ENCODE measurements around the gene GCDH.
"Not testable (repeated sequence)": the region's sequence is repeated elsewhere in the genome, so short reads cannot be mapped to it uniquely, and the experiment has no call there.

The GCDH gene

GRCh38 chr19:12907166-12907565, 16.2 kb downstream of the GCDH start:
- DNase-seq (ENCODE audit: low spot score), result no peak

- DNase-seq (ENCODE audit: low spot score), result no peak
Measured at GRCh38 chr19:12912571-12912970, 21.6 kb downstream of the GCDH start.

- DNase-seq (ENCODE audit: low spot score), result peak; percentile 33
Measured at GRCh38 chr19:12913011-12913561, 22.1 kb downstream of the GCDH start.

GRCh38 chr19:12913851-12914690, 23.1 kb downstream of the GCDH start:
- no peak for DNase-seq (ENCODE audit: low spot score)

DNA sequence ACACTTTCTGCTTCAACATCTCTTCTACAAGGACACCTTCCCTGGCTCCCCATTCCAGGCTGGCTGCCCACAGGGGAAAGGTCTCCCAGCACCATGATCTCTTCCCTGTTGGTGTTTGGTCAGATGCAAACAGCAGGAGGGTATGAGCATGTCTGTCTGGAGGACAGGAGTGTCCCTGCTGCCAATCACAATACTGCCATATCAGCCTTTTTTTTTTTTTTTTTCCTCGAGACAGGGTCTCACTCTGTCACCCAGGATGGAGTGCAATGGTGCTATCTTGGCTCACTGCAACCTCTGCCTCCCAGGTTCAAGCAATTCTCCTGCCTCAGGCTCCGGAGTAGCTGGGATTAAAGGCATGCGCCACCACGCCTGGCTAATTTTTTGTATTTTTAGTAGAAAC, 24.9 kb downstream of the GCDH start:
- not testable (repeated sequence) for DNase-seq (ENCODE audit: low spot score)

- DNase-seq (ENCODE audit: low spot score), result no peak
Measured at GRCh38 chr19:12918253-12918652, 27.3 kb downstream of the GCDH start.

DNA sequence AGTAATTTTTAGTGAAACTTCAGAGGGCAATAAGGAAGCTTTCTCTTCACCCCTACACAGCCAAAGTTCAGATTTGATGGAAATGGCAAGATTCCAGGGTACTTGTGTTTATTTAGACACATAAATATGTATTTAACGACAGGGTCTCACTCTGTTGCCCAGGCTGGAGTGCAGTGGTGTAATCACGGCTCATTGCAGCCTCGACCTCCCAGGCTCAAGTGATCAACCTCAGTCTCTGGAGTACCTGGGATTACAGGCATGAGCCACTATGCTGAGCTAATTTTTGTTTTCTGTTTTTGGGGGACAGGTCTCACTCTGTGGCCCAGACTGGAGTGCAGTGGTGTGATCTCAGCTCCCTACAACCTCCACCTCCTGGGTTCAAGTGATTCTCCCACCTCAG, 30.1 kb downstream of the GCDH start:
- DNase-seq (ENCODE audit: low spot score), result no peak

DNA sequence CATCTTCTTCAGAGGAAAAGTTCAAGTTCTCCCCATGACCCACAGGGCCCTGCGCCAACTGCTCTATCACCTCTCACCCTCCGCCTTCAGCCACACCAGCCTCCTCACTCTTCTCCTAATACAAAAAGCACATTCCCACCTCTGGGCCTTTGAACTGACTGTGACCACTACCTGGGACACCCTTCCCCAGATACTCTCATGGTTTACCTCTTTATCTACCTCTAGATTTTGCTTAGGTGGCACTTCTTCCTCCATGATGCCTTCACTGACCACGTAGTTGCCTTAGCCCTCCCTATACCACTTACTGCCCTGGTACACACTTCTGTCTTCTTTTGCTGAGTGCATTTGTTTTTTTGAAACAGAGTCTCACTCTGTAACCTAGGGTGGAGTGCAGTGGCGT, 32.0 kb downstream of the GCDH start:
- no peak for DNase-seq (ENCODE audit: low spot score)

DNA sequence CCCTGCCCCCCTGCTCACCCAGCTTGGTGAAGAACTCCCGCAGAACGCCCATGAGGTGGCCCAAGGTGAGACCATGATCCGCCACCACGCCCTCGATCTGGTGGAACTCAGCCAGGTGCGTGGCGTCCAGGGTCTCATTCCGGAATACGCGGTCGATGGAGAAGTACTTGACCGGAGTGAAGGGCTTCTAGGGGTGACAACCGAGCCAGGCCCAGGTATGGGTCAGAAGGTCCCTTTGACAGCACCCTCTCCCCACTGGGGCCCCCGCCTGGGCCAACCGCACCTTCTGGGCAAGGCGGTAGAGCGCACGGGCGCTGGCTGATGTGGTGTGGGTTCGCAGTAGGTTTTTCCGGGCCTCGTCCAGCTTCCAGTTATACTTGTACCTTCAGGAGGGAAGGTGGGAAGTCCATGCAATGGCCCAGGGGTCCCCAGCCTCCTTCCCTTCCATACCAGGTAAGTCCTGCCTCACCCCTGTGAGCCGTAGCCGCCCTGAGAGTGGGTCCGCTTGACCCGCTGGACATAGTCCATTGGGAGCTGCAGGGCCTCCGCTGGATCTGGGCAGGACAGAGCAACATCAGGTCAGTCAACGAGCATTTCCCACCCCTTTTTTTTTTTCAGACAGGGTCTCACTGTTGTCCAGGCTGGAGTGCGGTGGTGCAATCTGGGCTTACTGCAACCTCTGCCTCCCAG, 33.8 kb downstream of the GCDH start:
- no peak for DNase-seq (ENCODE audit: low spot score)

- DNase-seq (ENCODE audit: low spot score), result no peak
Measured at GRCh38 chr19:12930002-12930645, 39.2 kb downstream of the GCDH start.

- no peak for DNase-seq (ENCODE audit: low spot score)
Measured at GRCh38 chr19:12932392-12933286, 41.7 kb downstream of the GCDH start.

GRCh38 chr19:12933287-12934072, 42.5 kb downstream of the GCDH start, which contains the start of gene FARSA:
FARSA (minus strand) TSS chr19:12933711; CDS start chr19:12933696, 15 bp downstream.
- DNase-seq (ENCODE audit: low spot score), result peak; percentile 93

DNA sequence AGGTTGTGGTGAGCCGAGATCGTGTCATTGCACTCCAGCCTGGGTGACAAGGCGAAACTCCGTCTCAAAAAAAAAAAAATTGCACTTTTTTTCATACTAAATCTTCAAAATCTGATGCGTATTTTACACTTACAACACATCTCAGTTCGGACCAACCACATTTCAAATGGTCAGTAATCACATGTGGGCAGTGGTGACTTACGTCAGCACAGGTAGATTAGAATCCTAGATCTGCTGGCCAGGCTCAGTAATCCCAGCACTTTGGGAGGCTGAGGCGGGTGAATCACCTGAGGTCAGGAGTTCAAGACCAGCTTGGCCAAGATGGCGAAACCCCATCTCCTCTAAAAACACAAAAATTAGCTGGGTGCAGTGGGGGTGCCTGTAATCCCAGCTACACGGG, 44.1 kb downstream of the GCDH start:
- no peak for DNase-seq (ENCODE audit: low spot score)

DNA sequence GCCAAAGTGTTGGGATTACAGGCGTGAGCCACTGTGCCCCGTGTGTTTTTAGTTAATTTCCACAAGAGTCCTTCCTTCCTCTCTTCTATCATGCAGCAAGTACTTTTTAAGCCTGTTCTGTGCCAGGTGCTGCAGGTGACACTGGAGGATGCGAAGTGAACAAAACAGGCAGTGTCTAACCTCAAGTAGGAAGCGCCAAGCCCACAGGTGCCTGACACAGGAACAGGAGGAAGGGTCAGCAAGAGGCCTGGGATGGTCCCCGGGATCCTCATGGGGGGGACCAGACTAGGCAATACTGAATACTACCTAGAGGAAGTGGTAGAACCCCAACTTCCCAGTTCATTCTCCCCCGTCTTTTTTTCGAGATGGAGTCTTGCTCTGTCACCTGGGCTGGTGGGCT, 45.6 kb downstream of the GCDH start:
- no peak for DNase-seq (ENCODE audit: low spot score)

DNA sequence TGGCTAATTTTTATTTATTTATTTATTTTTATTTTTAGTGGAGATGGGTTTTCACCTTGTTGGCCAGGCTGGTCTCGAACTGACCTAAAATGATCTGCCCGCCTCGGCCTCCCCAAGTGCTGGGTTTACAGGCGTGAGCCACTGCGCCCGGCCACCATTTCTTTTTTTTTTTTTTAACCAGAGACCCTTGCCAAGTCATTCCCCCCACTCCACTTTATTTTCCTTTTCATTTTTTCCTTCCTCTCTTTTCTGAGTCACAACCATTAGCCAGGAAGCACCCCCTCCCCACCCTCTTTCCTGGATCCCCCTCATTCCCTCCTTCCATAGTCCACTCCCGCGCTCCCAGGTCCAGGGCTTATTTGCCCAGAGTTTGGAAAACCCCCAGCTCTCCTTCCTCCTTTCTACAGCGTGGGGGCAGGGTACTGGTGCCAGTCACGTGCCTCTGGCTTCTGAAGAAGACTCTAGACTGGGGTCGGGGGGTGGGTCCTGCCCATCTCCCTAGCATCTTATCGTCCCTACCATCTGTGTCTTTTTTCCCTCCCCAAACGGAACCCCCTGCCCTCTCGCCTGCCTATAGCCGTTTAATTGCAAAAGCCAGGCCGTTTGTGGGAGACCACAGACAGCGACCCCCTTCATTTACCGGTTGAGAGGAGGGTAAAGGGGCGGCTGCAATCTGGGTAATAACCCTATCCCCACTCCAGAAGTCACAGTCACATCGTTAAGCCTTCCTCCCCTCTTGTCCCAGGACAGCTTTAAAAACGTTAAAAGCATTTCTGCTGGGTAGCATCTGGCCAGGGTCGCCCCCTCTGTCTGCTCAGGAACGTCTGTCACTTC, 46.4 kb downstream of the GCDH start:
- no peak for DNase-seq (ENCODE audit: low spot score)

- peak; percentile 99 for DNase-seq (ENCODE audit: low spot score)
Measured at GRCh38 chr19:12937927-12938778, 47.2 kb downstream of the GCDH start, which contains the start of gene CALR. CALR (plus strand) TSS chr19:12938609; CDS start chr19:12938680, 71 bp downstream.

- DNase-seq (ENCODE audit: low spot score), result peak; percentile 64
Measured at GRCh38 chr19:12938779-12939601, 48.0 kb downstream of the GCDH start.

DNA sequence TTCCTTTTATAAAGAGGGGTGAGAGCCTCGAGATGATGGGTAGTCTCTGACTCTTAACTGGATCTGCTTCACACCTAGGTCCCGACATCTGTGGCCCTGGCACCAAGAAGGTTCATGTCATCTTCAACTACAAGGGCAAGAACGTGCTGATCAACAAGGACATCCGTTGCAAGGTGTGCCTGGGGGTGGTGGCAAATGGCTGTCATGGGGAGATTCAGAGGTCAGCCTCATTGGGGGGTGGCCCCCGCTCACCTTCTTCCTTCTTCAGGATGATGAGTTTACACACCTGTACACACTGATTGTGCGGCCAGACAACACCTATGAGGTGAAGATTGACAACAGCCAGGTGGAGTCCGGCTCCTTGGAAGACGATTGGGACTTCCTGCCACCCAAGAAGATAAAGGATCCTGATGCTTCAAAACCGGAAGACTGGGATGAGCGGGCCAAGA, 49.0 kb downstream of the GCDH start:
- no peak for DNase-seq (ENCODE audit: low spot score)

Measured in hematopoietic multipotent progenitor cell treated with erythropoietin and hydrocortisone succinate and interleukin-3 and kit ligand, for 15 days (in vitro differentiated cells).